ENCODE measurements around the gene ATCAY. TPM values are rescaled to one million over a fixed set of nuclear protein-coding genes. Genes with fewer than 3 reads are reported as not detected.

ATCAY gene
- total and polyA plus RNA-seq, 2 of the 4 experiments (the other 2 are of a cell fraction) = 0.31 to 0.36 TPM

- no peaks in the 10 kb centered on the region for H3K79me1 ChIP-seq (ENCODE audit: low read depth in 1 of 2, low read length in 2 of 2)
- H2BK120ac ChIP-seq (ENCODE audit: low read depth, low read length) = no peak overlapping the region
- peaks cover 31% of the 10 kb centered on the region for H3K27me3 ChIP-seq (ENCODE audit: control insufficient read depth, insufficient read depth, low read length)
- H3K4me3 ChIP-seq (ENCODE audit: insufficient read depth, low read depth, low read length) = no peak overlapping the region
- H4K91ac ChIP-seq (ENCODE audit: insufficient read depth, low read depth, low read length) = no peak overlapping the region
- no peaks in the 10 kb centered on the region for H3K36me3 ChIP-seq (ENCODE audit: control insufficient read depth, insufficient read depth, low read length)
- H3K56ac ChIP-seq (ENCODE audit: extremely low read depth, insufficient read depth, low read length) = no peak overlapping the region
- H2AFZ ChIP-seq (replicated peaks; ENCODE audit: low read length, poor library complexity) = no peak overlapping the region
- no peaks in the 10 kb centered on the region for H3K9me1 ChIP-seq (ENCODE audit: insufficient read depth, low read length)
- H2AK5ac ChIP-seq (ENCODE audit: low read depth, low read length) = no peak overlapping the region
- H3K4me2 ChIP-seq (ENCODE audit: low read depth, low read length) = no peak overlapping the region
- ATAC-seq (ENCODE audit: low read depth) (no peak), DNase-seq (no peak)
- H3K23ac ChIP-seq (ENCODE audit: low read depth, low read length) = no peak overlapping the region
- no peak overlapping the region for H3K9ac ChIP-seq (ENCODE audit: low read depth, low read length)
- no TSS peak for BruUV-seq (replicated peaks)
- no peak overlapping the region for H3K4ac ChIP-seq (ENCODE audit: low read depth, low read length)
- H2BK20ac ChIP-seq (ENCODE audit: low read depth, low read length) = no peak overlapping the region
- no peak overlapping the region for H4K5ac ChIP-seq (ENCODE audit: low read depth, low read length)
- H3K18ac ChIP-seq (ENCODE audit: low read depth, low read length) = no peak overlapping the region
- no peak overlapping the region for H2BK15ac ChIP-seq (ENCODE audit: low read depth, low read length)
- H2AK9ac ChIP-seq (replicated peaks; ENCODE audit: low read depth, low read length, poor library complexity) = no peak overlapping the region
- TF ChIP-seq CHD1 (IDR thresholded peaks at IDR 0.05; ENCODE audit: low read depth, low read length) = no peak
- no peak overlapping the region for H3K14ac ChIP-seq (replicated peaks; ENCODE audit: low read depth, low read length)
- intact Hi-C loops (cut with micrococcal nuclease) (no loop called here), dilution Hi-C loops (cut with HindIII; ENCODE audit: low sequenced_read_pairs, unreplicated experiment) (no loop called here), in situ Hi-C loops (cut with MboI; ENCODE audit: low sequenced_read_pairs) (no loop called here)
- CTCF ChIA-PET = no interaction called here
- WGBS, 2 experiments (ENCODE audit: extremely low coverage in 2 of 2, insufficient read length in 1 of 2) = 38% methylated on average over 8 of the region's 12 CpGs; no CpG with 5 or more reads in 1 of the 2 experiments
- no peak overlapping the region for H3K27ac ChIP-seq (ENCODE audit: insufficient read depth, low read length)
- no peaks in the 10 kb centered on the region for H3K4me1 ChIP-seq (ENCODE audit: control insufficient read depth, insufficient read depth, low read length)
- peaks cover 3% of the 10 kb centered on the region; the same call in 1 of the 2 replicates for H3K9me3 ChIP-seq (ENCODE audit: control insufficient read depth, insufficient read depth, low read length)
- no peak overlapping the region for H2BK5ac ChIP-seq (ENCODE audit: low read depth, low read length, poor library complexity, severe bottlenecking)
- POLR2A ChIA-PET (ENCODE audit: unreplicated experiment) = no interaction called here
- H4K20me1 ChIP-seq (ENCODE audit: insufficient read depth, low read length) = peaks cover 3% of the 10 kb centered on the region; the same call in 1 of the 2 replicates
- H4K8ac ChIP-seq (ENCODE audit: low read depth in 2 of 2, low read length in 2 of 2) = no peak overlapping the region
Observed at GRCh38 chr19:3879656-3880055, 829 bp upstream of the ATCAY start.
